ENCODE data around the gene NRXN2. TPM values are rescaled to one million over a fixed set of nuclear protein-coding genes. Genes with fewer than 3 reads are reported as not detected.

NRXN2 gene
- polyA plus RNA-seq, 3 donors = 0.07 TPM; not detected in 2

GRCh38 chr11:64588701-64589100, 134.3 kb downstream of the NRXN2 start:
- Histone ChIP-seq H3K4me3 (replicated peaks in 1 of 3; ENCODE audit: low read depth in 2 of 3, low read length in 3 of 3) (no peak overlapping the region), H3K4me1 (ENCODE audit: control insufficient read depth in 1 of 2, insufficient read depth in 2 of 2, low read length in 2 of 2) (no peaks in the 10 kb centered on the region), H3K9ac (ENCODE audit: insufficient read depth, low read length, poor library complexity, severe bottlenecking) (no peak overlapping the region), H2AFZ (ENCODE audit: insufficient read depth, low read depth, low read length, poor library complexity, severe bottlenecking) (no peak overlapping the region), H4K20me1 (ENCODE audit: insufficient read depth, low read length) (no peaks in the 10 kb centered on the region), H3K79me2 (ENCODE audit: insufficient read depth, low read length) (no peaks in the 10 kb centered on the region), H3K36me3 (replicated peaks in 1 of 2; ENCODE audit: control insufficient read depth in 1 of 2, insufficient read depth in 2 of 2, low read length in 2 of 2) (no peaks in the 10 kb centered on the region), H3K4me2 (replicated peaks; ENCODE audit: extremely low read depth, low read length, poor library complexity, severe bottlenecking) (no peak overlapping the region), H3K9me3 (replicated peaks in 1 of 2; ENCODE audit: control insufficient read depth in 1 of 2, insufficient read depth in 1 of 2, low read length in 2 of 2) (peaks cover 9 to 11% of the 10 kb centered on the region in 2 donors), H3K27ac (ENCODE audit: low read depth in 1 of 2, low read length in 2 of 2) (no peak overlapping the region), H3K27me3 (ENCODE audit: control insufficient read depth in 2 of 2, insufficient read depth in 2 of 2, low read length in 2 of 2) (no peaks in the 10 kb centered on the region)
- no peak for DNase-seq
- no CpG with 5 or more reads among the region's 2 CpGs for WGBS (ENCODE audit: insufficient coverage)
- TF ChIP-seq CTCF (IDR thresholded peaks at IDR 0.05) = no peak
- Mint-ChIP-seq H3K4me1 (peaks cover 2% of the 10 kb centered on the region), H3K36me3 (no peaks in the 10 kb centered on the region), H3K4me3 (no peak overlapping the region), H3K27ac (no peak overlapping the region), H3K27me3 (ENCODE audit: low read depth in 3 of 3) (peaks cover 0 to 5% (median 5%) of the 10 kb centered on the region in 3 donors), H3K9me3 (peaks cover 8 to 22% (median 14%) of the 10 kb centered on the region in 7 donors)
- intact Hi-C loops (cut with micrococcal nuclease) = no loop called here

DNA sequence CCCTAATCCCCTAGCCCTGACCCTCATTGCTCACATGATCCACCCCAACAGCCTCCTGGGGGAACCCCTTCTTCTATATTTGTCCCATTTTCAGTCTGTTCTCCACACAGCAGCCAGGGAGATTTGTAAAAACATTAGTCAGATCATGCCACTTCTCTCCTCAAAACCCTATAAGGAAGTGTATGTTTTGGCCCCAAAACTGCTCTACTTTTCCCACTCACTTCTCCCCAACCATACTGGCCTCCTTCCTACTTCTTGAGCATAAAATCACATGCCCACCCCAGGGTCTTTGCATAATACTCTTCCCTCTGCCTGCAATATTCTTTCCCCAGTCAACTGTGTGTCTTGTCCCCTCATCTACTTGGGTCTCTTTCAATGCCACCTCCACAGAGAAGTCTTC, 136.6 kb downstream of the NRXN2 start:
- no peaks in the 10 kb centered on the region for H3K27me3 ChIP-seq (ENCODE audit: control insufficient read depth in 2 of 2, insufficient read depth in 2 of 2, low read length in 2 of 2)
- no peak for TF ChIP-seq CTCF (IDR thresholded peaks at IDR 0.05)

More for the DNA sequence above, 136.6 kb downstream of the NRXN2 start:
- H3K4me1 ChIP-seq (ENCODE audit: control insufficient read depth in 1 of 2, insufficient read depth in 2 of 2, low read length in 2 of 2) = no peaks in the 10 kb centered on the region
- H3K27ac ChIP-seq (ENCODE audit: low read depth in 1 of 2, low read length in 2 of 2) = no peak overlapping the region
- Mint-ChIP-seq H3K4me3 (no peak overlapping the region), H3K27me3 (ENCODE audit: low read depth in 3 of 3) (peaks cover 0 to 5% (median 5%) of the 10 kb centered on the region in 3 donors), H3K4me1 (peaks cover 2% of the 10 kb centered on the region), H3K36me3 (no peaks in the 10 kb centered on the region), H3K9me3 (peaks cover 8 to 22% (median 14%) of the 10 kb centered on the region in 7 donors), H3K27ac (peak overlapping the region in 1 of 7 donors; percentile 10)
- intact Hi-C loops (cut with micrococcal nuclease) = no loop called here
- no peak overlapping the region for H3K4me3 ChIP-seq (replicated peaks in 1 of 3; ENCODE audit: low read depth in 2 of 3, low read length in 3 of 3)
- no peak overlapping the region for H2AFZ ChIP-seq (ENCODE audit: insufficient read depth, low read depth, low read length, poor library complexity, severe bottlenecking)
- no peaks in the 10 kb centered on the region for H3K36me3 ChIP-seq (replicated peaks in 1 of 2; ENCODE audit: control insufficient read depth in 1 of 2, insufficient read depth in 2 of 2, low read length in 2 of 2)
- peaks cover 9 to 11% of the 10 kb centered on the region in 2 donors for H3K9me3 ChIP-seq (replicated peaks in 1 of 2; ENCODE audit: control insufficient read depth in 1 of 2, insufficient read depth in 1 of 2, low read length in 2 of 2)
- no peaks in the 10 kb centered on the region for H3K79me2 ChIP-seq (ENCODE audit: insufficient read depth, low read length)
- H3K4me2 ChIP-seq (replicated peaks; ENCODE audit: extremely low read depth, low read length, poor library complexity, severe bottlenecking) = no peak overlapping the region
- H4K20me1 ChIP-seq (ENCODE audit: insufficient read depth, low read length) = no peaks in the 10 kb centered on the region
- no peak for DNase-seq
- H3K9ac ChIP-seq (ENCODE audit: insufficient read depth, low read length, poor library complexity, severe bottlenecking) = no peak overlapping the region
